ENCODE data around the gene GARNL3. TPM values are rescaled to one million over a fixed set of nuclear protein-coding genes. Genes with fewer than 3 reads are reported as not detected.

Gene GARNL3
- total RNA-seq, 6 experiments from 2014 or later, result 4.4 to 9.7 (median 6.1) TPM

GRCh38 chr9:127277099-127277498, 12.5 kb downstream of the GARNL3 start:
- H3K9me3 ChIP-seq, result no peaks in the 10 kb centered on the region
- no peaks in the 10 kb centered on the region for H3K36me3 ChIP-seq
- H3K27ac ChIP-seq, result peak overlapping the region in 2 of 3 donors; percentile 17
- no peak overlapping the region for H3K4me3 ChIP-seq
- no peaks in the 10 kb centered on the region for H3K4me1 ChIP-seq
- H3K27me3 ChIP-seq, result no peaks in the 10 kb centered on the region
- TF ChIP-seq POLR2A (IDR thresholded peaks at IDR 0.05) (no peak), CTCF (IDR thresholded peaks at IDR 0.05) (no peak)
- 42% methylated on average over 2 of the region's 2 CpGs for WGBS (ENCODE audit: insufficient coverage, low coverage, low lambda C conversion rate, missing lambda C conversion rate)
- DNase-seq (no peak), ATAC-seq (peak in 3 of 4 donors; percentile 45 to 56 (median 50))
- intact Hi-C loops (cut with DNase I), result no loop called here

- intact Hi-C loops (cut with DNase I), result no loop called here
These were observed 13.2 kb downstream of the GARNL3 start for GRCh38 chr9:127277770-127278169.

GRCh38 chr9:127278372-127278771, 13.8 kb downstream of the GARNL3 start:
- Histone ChIP-seq H3K27ac (no peak overlapping the region), H3K4me3 (no peak overlapping the region), H3K27me3 (no peaks in the 10 kb centered on the region), H3K9me3 (no peaks in the 10 kb centered on the region), H3K36me3 (no peaks in the 10 kb centered on the region), H3K4me1 (no peaks in the 10 kb centered on the region)
- WGBS (ENCODE audit: insufficient coverage, low coverage, low lambda C conversion rate, missing lambda C conversion rate), result 83% methylated on average over 2 of the region's 2 CpGs
- DNase-seq (no peak), ATAC-seq (no peak)
- intact Hi-C loops (cut with DNase I), result no loop called here
- TF ChIP-seq POLR2A (IDR thresholded peaks at IDR 0.05) (no peak), CTCF (IDR thresholded peaks at IDR 0.05) (no peak)

More at GRCh38 chr9:127277770-127278169, 13.2 kb downstream of the GARNL3 start:
- TF ChIP-seq POLR2A (IDR thresholded peaks at IDR 0.05) (no peak), CTCF (IDR thresholded peaks at IDR 0.05) (no peak)
- 100% methylated on average over 1 of the region's 1 CpG for WGBS (ENCODE audit: insufficient coverage, low coverage, low lambda C conversion rate, missing lambda C conversion rate)
- DNase-seq (no peak), ATAC-seq (no peak)
- no peaks in the 10 kb centered on the region for H3K27me3 ChIP-seq
- no peaks in the 10 kb centered on the region for H3K4me1 ChIP-seq
- H3K27ac ChIP-seq, result peak overlapping the region in 2 of 3 donors; percentile 17
- H3K4me3 ChIP-seq, result no peak overlapping the region
- H3K9me3 ChIP-seq, result no peaks in the 10 kb centered on the region
- H3K36me3 ChIP-seq, result no peaks in the 10 kb centered on the region

DNA sequence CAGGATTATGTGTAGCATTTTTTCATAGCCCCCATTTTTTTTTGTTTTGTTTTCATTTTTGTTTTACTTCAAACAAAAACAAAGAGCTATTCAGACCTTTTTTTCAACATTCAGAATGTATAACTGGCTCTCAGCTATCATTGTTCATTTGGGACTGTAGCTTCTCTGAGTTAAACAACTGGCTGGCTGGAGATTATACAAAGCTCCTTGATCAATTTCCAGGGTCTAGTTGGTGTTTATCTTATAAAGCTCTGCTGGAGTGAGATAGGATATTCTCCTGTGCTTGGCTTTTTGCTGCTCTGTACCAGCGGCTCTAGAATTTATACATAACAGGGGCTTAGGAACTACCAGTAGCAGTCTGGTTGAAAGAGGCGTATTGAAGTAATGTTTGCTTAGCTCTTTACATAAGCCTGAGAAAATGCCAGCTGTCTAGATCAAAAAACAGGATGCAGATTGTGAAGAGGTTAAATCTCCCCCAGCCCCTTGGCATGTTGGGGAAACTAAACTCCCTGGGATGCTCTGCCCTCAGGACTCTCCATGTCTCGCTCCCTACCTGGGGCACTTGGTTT, 15.2 kb downstream of the GARNL3 start:
- DNase-seq, result no peak
- H3K36me3 ChIP-seq, result no peaks in the 10 kb centered on the region
- no peak overlapping the region for H3K27ac ChIP-seq
- no peaks in the 10 kb centered on the region for H3K4me1 ChIP-seq
- H3K27me3 ChIP-seq, result no peaks in the 10 kb centered on the region
- no peaks in the 10 kb centered on the region for H3K9me3 ChIP-seq
- TF ChIP-seq POLR2A (IDR thresholded peaks at IDR 0.05), result no peak
- no peak for TF ChIP-seq CTCF (IDR thresholded peaks at IDR 0.05)
- intact Hi-C loops (cut with DNase I), result no loop called here
- H3K4me3 ChIP-seq, result no peak overlapping the region
- ATAC-seq, result no peak
- WGBS (ENCODE audit: insufficient coverage, low coverage, low lambda C conversion rate, missing lambda C conversion rate), result no CpG with 5 or more reads among the region's 3 CpGs

All from right lobe of liver (tissue), 6 donors.